H9 (cell line): ENCODE results near the gene NPC1. TPM values are rescaled to one million over a fixed set of nuclear protein-coding genes. Genes with fewer than 3 reads are reported as not detected.

Experiments
- DNase-seq: peaks from one replicate; pipeline ENCODE4 v3.0.0-alpha.2; 2017
- H2AFZ ChIP-seq: one replicate; pipeline ENCODE4 v1.6.1; 2013; ENCODE audit warnings: mild to moderate bottlenecking, low read length, control low read depth, moderate library complexity
- H2AK5ac ChIP-seq: 2 replicates; pipeline ENCODE4 v1.6.1; 2013; ENCODE audit warnings: low read length, control low read depth, mixed read lengths; ENCODE audit not compliant: insufficient read length
- H2BK120ac ChIP-seq: one replicate; pipeline ENCODE4 v1.6.1; 2013; ENCODE audit warnings: low read depth, mild to moderate bottlenecking, low read length, control low read depth, inconsistent platforms; ENCODE audit not compliant: poor library complexity, severe bottlenecking
- H2BK12ac ChIP-seq: 2 replicates; pipeline ENCODE4 v1.6.1; 2013; ENCODE audit warnings: low read length, control low read depth, mixed read lengths, low read depth; ENCODE audit not compliant: insufficient read length
- H2BK15ac ChIP-seq: 2 replicates; pipeline ENCODE4 v1.6.1; 2013; ENCODE audit warnings: low read depth, low read length, control low read depth
- H2BK20ac ChIP-seq: one replicate; pipeline ENCODE4 v1.6.1; 2013; ENCODE audit warnings: low read depth, mild to moderate bottlenecking, low read length, control low read depth, inconsistent platforms; ENCODE audit not compliant: poor library complexity, severe bottlenecking
- H2BK5ac ChIP-seq: 2 replicates; pipeline ENCODE4 v1.6.1; 2013; ENCODE audit warnings: low read length, control low read depth, mixed read lengths; ENCODE audit not compliant: insufficient read length
- H3K14ac ChIP-seq: 2 replicates; pipeline ENCODE4 v1.6.1; 2013; ENCODE audit warnings: low read length, control low read depth; ENCODE audit not compliant: insufficient read depth
- H3K18ac ChIP-seq: 2 replicates; pipeline ENCODE4 v1.6.1; 2013; ENCODE audit warnings: low read depth, mild to moderate bottlenecking, mixed read lengths, low read length, control low read depth; ENCODE audit not compliant: insufficient read length
- H3K23ac ChIP-seq: 2 replicates; pipeline ENCODE4 v1.6.1; 2013; ENCODE audit warnings: low read length, control low read depth, mixed read lengths, low read depth; ENCODE audit not compliant: insufficient read length
- H3K23me2 ChIP-seq: 2 replicates; pipeline ENCODE4 v1.6.1; 2013; ENCODE audit warnings: low read depth, mild to moderate bottlenecking, mixed read lengths, low read length, control low read depth; ENCODE audit not compliant: insufficient read length, poor library complexity, severe bottlenecking
- H3K27ac ChIP-seq: 2 replicates; pipeline ENCODE4 v1.5.1; 2013; ENCODE audit warnings: low read length, control low read depth, mixed read lengths, low read depth; ENCODE audit not compliant: insufficient read length
- H3K27me3 ChIP-seq: 2 replicates; pipeline ENCODE4 v1.6.1; 2013; ENCODE audit warnings: low read length, control low read depth, inconsistent platforms; ENCODE audit not compliant: insufficient read depth
- H3K4ac ChIP-seq: 2 replicates; pipeline ENCODE4 v1.6.1; 2013; ENCODE audit warnings: low read depth, mild to moderate bottlenecking, control low read depth, inconsistent platforms, low read length, moderate library complexity
- H3K4me1 ChIP-seq: 2 replicates; pipeline ENCODE4 v1.6.1; 2013; ENCODE audit warnings: low read length, control low read depth, inconsistent platforms; ENCODE audit not compliant: insufficient read depth
- H3K4me2 ChIP-seq: 2 replicates; pipeline ENCODE4 v1.6.1; 2013; ENCODE audit warnings: low read length, control low read depth, mixed read lengths; ENCODE audit not compliant: insufficient read length, insufficient read depth
- H3K56ac ChIP-seq: 2 replicates; pipeline ENCODE4 v1.6.1; 2013; ENCODE audit warnings: low read depth, mild to moderate bottlenecking, mixed read lengths, low read length, control low read depth; ENCODE audit not compliant: insufficient read length
- H3K79me1 ChIP-seq: 2 replicates; pipeline ENCODE4 v1.6.1; 2013; ENCODE audit warnings: low read depth, mild to moderate bottlenecking, moderate library complexity, low read length, control low read depth, inconsistent platforms; ENCODE audit not compliant: insufficient read depth, poor library complexity, severe bottlenecking
- H3K79me2 ChIP-seq: 2 replicates; pipeline ENCODE4 v1.6.1; 2013; ENCODE audit warnings: low read length, control low read depth, inconsistent platforms; ENCODE audit not compliant: insufficient read depth
- H3K9ac ChIP-seq: 2 replicates; pipeline ENCODE4 v1.6.1; 2013; ENCODE audit warnings: low read length, control low read depth, mixed read lengths; ENCODE audit not compliant: insufficient read length; ENCODE audit errors: extremely low read depth
- H3K9me3 ChIP-seq: one replicate; pipeline ENCODE4 v1.6.1; 2013; ENCODE audit warnings: low read depth, low read length, inconsistent platforms; ENCODE audit not compliant: control insufficient read depth
- H3T11ph ChIP-seq: one replicate; pipeline ENCODE4 v1.6.1; 2013; ENCODE audit warnings: mild to moderate bottlenecking, low read length, control low read depth, inconsistent platforms
- H4K20me1 ChIP-seq: one replicate; pipeline ENCODE4 v1.6.1; 2013; ENCODE audit not compliant: control insufficient read depth, insufficient read length, insufficient read depth
- H4K5ac ChIP-seq: 2 replicates; pipeline ENCODE4 v1.6.1; 2013; ENCODE audit warnings: low read depth, mild to moderate bottlenecking, mixed read lengths, low read length, control low read depth; ENCODE audit not compliant: insufficient read length
- H4K8ac ChIP-seq: replicated peaks from 2 replicates; pipeline ENCODE4 v1.6.1; 2013; ENCODE audit warnings: low read length, control low read depth, mixed read lengths, low read depth; ENCODE audit not compliant: insufficient read length
- H4K91ac ChIP-seq: 2 replicates; pipeline ENCODE4 v1.6.1; 2013; ENCODE audit warnings: low read depth, mild to moderate bottlenecking, moderate library complexity, mixed read lengths, low read length, control low read depth; ENCODE audit not compliant: insufficient read length
- H3K27ac Mint-ChIP-seq, 3 experiments: 2 replicates in 2 of 3; 3 replicates in 1 of 3; pipeline ENCODE4 v1.8.0; 2020 to 2021; ENCODE audit warnings: mixed read lengths in 3 of 3, mild to moderate bottlenecking in 1 of 3, moderate library complexity in 1 of 3
- H3K27me3 Mint-ChIP-seq: 2 replicates; pipeline ENCODE4 v1.8.0; 2021; ENCODE audit warnings: low read depth, mild to moderate bottlenecking, moderate library complexity, mixed read lengths
- H3K36me3 Mint-ChIP-seq, 3 experiments: 2 replicates in 2 of 3; 3 replicates in 1 of 3; pipeline ENCODE4 v1.8.0; 2020 to 2021; ENCODE audit warnings: low read depth in 3 of 3, mixed read lengths in 3 of 3; ENCODE audit not compliant: insufficient read depth in 1 of 3
- H3K4me1 Mint-ChIP-seq, 2 experiments: 2 replicates each; pipeline ENCODE4 v1.8.0; 2020; ENCODE audit warnings: mixed read lengths in 2 of 2
- H3K4me3 Mint-ChIP-seq, 2 experiments: 2 replicates in 1 of 2; 3 replicates in 1 of 2; pipeline ENCODE4 v1.8.0; 2020 to 2021; ENCODE audit warnings: mild to moderate bottlenecking in 2 of 2, mixed read lengths in 2 of 2, moderate library complexity in 1 of 2
- H3K9me3 Mint-ChIP-seq, 2 experiments: 2 replicates in 1 of 2; 3 replicates in 1 of 2; pipeline ENCODE4 v1.8.0; 2020; ENCODE audit warnings: mild to moderate bottlenecking in 2 of 2, mixed read lengths in 2 of 2, moderate library complexity in 1 of 2
- WGBS: extraction: QIAGEN DNeasy Blood & Tissue Kit; methylation state at CpG from one replicate; pipeline ENCODE4 v1.1.7; 2013; ENCODE audit warnings: missing lambda C conversion rate, low lambda C conversion rate, mixed read lengths; ENCODE audit not compliant: insufficient read length; ENCODE audit errors: extremely low coverage; 5-methylcytosine and 5-hydroxymethylcytosine counted together
- total RNA-seq: library from RNA; stranded (reverse); gene quantifications from 2 replicates; pipeline ENCODE4 v1.2.1, GENCODE V29; 2021
- TF ChIP-seq, protein P1 (sequence below): fragments of 200-600 bp; sonication (generic); conservative IDR thresholded peaks from 3 replicates; pipeline ENCODE4 v1.8.0; 2021; ENCODE audit warnings: antibody characterized with exemption, mild to moderate bottlenecking

NPC1 gene
- total RNA-seq, 1 experiment from 2014 or later, result 24.2 TPM

DNA sequence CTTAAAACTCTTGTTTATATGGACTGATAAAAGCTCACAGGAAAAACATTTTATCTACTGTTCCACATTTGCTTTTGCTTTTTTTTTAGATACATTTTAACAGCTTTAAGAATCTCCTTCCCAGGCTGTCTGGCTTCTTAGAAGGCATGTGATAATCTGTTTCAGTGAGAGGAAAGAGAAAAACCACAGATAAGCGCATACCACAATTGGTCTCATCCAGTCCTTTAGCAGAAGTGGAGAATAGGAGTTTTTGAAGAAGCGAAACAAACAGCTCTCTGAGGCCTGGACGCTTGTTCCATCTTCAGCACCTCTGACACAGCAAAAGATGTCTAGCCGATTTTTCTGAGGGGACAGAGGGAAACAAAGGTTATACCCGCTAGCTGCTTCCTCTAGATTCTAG, 45.4 kb downstream of the NPC1 start:
- no peak overlapping the region for H3K23ac ChIP-seq
- H3K4ac ChIP-seq, result no peak overlapping the region
- no peak overlapping the region for H3K56ac ChIP-seq
- no peak overlapping the region for H2BK5ac ChIP-seq
- no peaks in the 10 kb centered on the region for H3K23me2 ChIP-seq
- H3K36me3 Mint-ChIP-seq, result peaks cover 24 to 85% (median 70%) of the 10 kb centered on the region in 3 experiments; a peak in 6 of 7 replicates
- no peak overlapping the region for H2BK20ac ChIP-seq
- H3K4me1 Mint-ChIP-seq, result no peaks in the 10 kb centered on the region
- no peak overlapping the region for H2BK15ac ChIP-seq
- no peaks in the 10 kb centered on the region for H3K9me3 ChIP-seq
- no peak overlapping the region for H2AFZ ChIP-seq
- no peak overlapping the region for H2AK5ac ChIP-seq
- H3K27me3 Mint-ChIP-seq, result no peaks in the 10 kb centered on the region
- H3K27ac ChIP-seq, result no peak overlapping the region
- no peak overlapping the region for H3K4me3 Mint-ChIP-seq
- H2BK12ac ChIP-seq, result no peak overlapping the region
- H3K4me1 ChIP-seq, result no peaks in the 10 kb centered on the region
- H3K14ac ChIP-seq, result no peak overlapping the region
- TF ChIP-seq, protein P1, sequence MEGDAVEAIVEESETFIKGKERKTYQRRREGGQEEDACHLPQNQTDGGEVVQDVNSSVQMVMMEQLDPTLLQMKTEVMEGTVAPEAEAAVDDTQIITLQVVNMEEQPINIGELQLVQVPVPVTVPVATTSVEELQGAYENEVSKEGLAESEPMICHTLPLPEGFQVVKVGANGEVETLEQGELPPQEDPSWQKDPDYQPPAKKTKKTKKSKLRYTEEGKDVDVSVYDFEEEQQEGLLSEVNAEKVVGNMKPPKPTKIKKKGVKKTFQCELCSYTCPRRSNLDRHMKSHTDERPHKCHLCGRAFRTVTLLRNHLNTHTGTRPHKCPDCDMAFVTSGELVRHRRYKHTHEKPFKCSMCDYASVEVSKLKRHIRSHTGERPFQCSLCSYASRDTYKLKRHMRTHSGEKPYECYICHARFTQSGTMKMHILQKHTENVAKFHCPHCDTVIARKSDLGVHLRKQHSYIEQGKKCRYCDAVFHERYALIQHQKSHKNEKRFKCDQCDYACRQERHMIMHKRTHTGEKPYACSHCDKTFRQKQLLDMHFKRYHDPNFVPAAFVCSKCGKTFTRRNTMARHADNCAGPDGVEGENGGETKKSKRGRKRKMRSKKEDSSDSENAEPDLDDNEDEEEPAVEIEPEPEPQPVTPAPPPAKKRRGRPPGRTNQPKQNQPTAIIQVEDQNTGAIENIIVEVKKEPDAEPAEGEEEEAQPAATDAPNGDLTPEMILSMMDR, result no peak
- no peak for DNase-seq
- no peaks in the 10 kb centered on the region for H3K27me3 ChIP-seq
- no peak overlapping the region for H3K4me2 ChIP-seq
- no peak overlapping the region for H4K91ac ChIP-seq
- no peaks in the 10 kb centered on the region for H3K9me3 Mint-ChIP-seq
- no peak overlapping the region for H4K8ac ChIP-seq
- no peaks in the 10 kb centered on the region for H3K79me2 ChIP-seq
- no peaks in the 10 kb centered on the region for H4K20me1 ChIP-seq
- no peak overlapping the region for H3K18ac ChIP-seq
- no peak overlapping the region for H2BK120ac ChIP-seq
- H3K79me1 ChIP-seq, result no peaks in the 10 kb centered on the region
- no CpG with 5 or more reads among the region's 5 CpGs for WGBS
- no peak overlapping the region for H3T11ph ChIP-seq
- no peak overlapping the region for H3K27ac Mint-ChIP-seq
- H3K9ac ChIP-seq, result no peak overlapping the region
- no peak overlapping the region for H4K5ac ChIP-seq
